HG02885 (cell line): ENCODE results near the gene CEP19.

Experiments
- ATAC-seq: cut with Tn5 transposase; IDR thresholded peaks from one replicate; pipeline ENCODE4 v1.9.1; 2021; ENCODE audit warnings: mild to moderate bottlenecking; ENCODE audit not compliant: unreplicated experiment, poor library complexity

Gene CEP19

DNA sequence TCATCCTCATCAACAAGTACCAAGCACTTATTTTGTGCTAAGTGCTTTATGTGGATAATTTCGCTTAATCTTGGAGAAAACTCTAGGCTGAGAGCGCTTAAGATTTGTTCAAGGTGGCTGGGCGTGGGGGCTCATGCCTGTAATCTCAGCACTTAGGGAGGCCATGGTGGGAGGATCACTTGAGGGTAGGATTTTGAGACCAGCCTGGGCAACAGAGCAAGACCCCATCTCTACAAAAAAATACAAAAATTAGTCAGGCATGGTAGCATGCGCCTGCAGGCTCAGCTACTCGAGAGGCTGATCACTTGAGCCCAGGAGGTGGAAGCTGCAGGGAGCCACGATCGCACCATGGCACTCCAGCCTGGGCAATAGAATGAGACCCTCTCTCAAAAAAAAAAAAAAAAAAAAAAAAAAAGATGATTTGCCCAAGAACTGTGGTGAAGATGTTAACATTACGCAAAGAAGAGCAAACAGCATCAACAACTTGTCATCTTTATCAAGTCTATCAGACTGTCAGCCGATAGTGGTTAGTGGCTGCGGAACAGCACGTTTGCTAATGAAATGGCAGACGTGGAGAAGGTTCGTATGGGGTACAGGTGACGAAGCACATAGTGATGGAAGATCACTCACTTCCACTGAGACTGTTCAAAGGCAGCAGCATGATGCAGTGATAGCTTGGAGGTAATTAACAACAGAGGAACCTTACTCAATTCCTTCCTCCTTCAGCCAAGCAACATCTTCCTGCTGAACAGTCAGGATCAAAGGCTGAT is 44.8 kb downstream of the CEP19 start:
- ATAC-seq = no peak

DNA sequence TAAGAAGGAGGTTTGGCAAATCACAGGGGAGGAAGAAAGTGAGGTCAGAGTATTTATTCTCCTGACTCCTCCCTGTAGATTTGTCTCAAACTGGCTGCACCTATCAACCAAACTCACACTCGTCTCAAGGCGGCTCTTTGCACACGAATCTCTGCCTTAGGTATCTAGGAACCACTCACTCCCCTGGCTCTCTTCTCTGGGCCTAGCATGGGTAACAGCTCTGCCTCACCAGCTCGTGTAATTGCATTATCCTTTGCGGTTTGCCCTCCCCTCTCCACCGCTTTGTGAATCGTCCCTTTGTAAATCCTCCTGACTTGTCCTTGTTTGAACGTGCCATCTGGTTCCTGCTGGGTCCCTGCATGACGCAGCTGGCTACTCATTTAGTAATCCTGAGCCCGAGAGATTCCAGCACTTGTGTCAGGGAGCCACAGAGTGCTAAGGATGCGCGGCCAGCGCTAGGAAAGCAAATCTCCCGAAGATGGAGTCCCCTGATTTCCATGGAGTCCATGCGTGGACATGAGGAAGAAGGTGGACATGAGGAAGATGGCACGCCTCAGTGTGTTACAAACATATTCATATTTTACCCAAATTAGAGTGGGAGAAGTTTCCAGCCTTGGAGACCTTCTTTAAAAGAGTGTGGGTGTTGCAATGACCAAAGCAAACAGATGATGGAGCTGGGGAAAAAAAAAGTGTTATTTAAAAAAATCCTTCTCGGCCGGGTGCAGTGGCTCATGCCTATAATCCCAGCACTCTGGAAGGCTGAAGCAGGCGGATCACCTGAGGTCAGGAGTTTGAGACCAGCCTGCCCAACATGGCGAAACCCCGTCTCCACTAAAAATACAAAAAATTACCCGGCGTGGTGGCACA is 45.8 kb downstream of the CEP19 start:
- ATAC-seq = no peak

DNA sequence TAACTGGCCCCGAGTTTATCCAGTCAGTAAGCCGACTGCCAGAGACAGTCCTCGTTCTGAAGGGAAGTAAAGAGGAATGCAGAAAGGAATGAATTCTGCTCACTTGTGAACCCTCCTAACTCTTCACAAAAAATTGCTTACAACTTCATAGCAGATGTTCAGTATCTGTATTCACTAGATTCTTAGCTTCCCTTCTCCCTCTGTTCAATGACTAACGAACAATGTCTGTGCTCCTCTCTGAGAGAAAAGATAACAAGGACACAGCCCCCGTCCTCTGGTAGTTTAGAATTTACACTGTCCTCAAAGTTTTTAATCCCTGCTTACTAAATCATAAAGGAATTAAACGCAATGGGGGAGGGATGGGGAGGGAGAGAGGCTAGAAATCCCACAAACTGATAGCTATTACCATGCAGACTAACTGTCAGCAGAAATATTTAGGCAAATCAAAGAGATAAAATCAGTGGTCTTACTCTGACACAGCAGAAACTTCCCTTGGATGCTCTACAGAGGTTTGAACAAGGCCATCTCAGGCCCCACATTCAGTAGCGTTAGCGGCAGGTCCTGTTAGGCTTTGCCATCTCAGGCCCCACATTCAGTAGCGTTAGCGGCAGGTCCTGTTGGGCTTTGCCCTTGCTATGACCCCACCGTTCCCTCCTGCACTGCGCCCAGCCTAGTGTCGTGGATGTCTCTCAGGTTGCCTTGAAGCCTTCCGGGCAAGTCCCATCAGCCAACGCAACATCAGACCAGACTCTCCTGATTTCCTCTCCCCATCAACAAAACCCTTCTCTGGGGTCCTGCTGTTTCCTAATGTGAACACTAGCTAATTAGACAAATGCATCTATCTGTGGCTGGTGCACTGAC is 49.1 kb downstream of the CEP19 start:
- no peak for ATAC-seq

GRCh38 chr3:196662033-196662432 is 50.0 kb downstream of the CEP19 start:
- no peak for ATAC-seq

DNA sequence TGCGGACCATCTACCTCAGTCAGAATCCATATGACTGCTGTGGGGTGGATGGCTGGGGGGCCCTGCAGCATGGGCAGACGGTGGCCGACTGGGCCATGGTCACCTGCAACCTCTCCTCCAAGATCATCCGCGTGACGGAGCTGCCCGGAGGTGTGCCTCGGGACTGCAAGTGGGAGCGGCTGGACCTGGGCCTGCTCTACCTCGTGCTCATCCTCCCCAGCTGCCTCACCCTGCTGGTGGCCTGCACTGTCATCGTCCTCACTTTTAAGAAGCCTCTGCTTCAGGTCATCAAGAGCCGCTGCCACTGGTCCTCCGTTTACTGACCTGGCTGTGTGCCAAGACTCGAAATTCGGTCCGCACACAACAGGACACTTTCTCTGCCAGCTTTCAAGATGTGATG is 50.6 kb downstream of the CEP19 start:
- ATAC-seq = no peak

DNA sequence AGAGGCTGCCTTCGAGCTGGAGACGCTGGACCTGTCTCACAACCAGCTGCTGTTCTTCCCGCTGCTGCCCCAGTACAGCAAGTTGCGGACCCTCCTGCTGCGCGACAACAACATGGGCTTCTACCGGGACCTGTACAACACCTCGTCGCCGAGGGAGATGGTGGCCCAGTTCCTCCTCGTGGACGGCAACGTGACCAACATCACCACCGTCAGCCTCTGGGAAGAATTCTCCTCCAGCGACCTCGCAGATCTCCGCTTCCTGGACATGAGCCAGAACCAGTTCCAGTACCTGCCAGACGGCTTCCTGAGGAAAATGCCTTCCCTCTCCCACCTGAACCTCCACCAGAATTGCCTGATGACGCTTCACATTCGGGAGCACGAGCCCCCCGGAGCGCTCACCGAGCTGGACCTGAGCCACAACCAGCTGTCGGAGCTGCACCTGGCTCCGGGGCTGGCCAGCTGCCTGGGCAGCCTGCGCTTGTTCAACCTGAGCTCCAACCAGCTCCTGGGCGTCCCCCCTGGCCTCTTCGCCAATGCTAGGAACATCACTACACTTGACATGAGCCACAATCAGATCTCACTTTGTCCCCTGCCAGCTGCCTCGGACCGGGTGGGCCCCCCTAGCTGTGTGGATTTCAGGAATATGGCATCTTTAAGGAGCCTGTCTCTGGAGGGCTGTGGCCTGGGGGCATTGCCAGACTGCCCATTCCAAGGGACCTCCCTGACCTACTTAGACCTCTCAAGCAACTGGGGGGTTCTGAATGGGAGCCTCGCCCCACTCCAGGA is 51.5 kb downstream of the CEP19 start:
- ATAC-seq = no peak

GRCh38 chr3:196659901-196660351 is 52.1 kb downstream of the CEP19 start:
- ATAC-seq = no peak
